ENCODE measurements around the gene QPCTL. TPM values are rescaled to one million over a fixed set of nuclear protein-coding genes. Genes with fewer than 3 reads are reported as not detected.

The QPCTL gene
- total RNA-seq, 2 donors from 2014 or later = 11.0 to 15.9 TPM

DNA sequence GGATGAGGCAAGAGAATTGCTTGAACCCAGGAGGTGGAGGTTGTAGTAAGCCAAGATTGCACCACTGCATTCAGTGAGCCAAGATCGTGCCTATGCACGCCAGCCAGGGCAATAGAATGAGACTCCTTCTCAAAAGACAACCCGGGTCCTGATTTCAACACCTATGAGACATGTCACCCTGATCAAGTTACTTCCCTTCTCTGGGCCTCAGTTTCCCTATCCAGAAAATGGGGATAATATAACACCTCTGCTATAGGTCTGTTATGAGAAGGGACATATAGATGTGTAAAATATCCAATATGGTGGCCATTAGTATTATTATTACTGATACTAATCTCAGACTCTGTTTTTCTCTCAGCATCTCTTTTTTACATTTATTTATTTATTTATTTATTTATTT lies 37.4 kb upstream of the QPCTL start:
- no peaks in the 10 kb centered on the region for H3K9me3 ChIP-seq (ENCODE audit: control insufficient read depth, low read length)
- DNase-seq = no peak
- no peak overlapping the region for H3K4me3 Mint-ChIP-seq
- no peaks in the 10 kb centered on the region for H3K36me3 ChIP-seq (ENCODE audit: control insufficient read depth, insufficient read depth, low read length)
- H3K4me1 ChIP-seq (ENCODE audit: control insufficient read depth, insufficient read depth, low read length) = no peaks in the 10 kb centered on the region
- H3K36me3 Mint-ChIP-seq (ENCODE audit: low read depth) = no peaks in the 10 kb centered on the region
- WGBS, 2 experiments (ENCODE audit: insufficient coverage in 1 of 2, insufficient read length in 1 of 2) = 69 to 83% methylated on average over 3 of the region's 3 CpGs
- no peaks in the 10 kb centered on the region for H3K27me3 ChIP-seq (ENCODE audit: control insufficient read depth, insufficient read depth, low read length, poor library complexity, severe bottlenecking)
- H3K4me1 Mint-ChIP-seq = peaks cover 15% of the 10 kb centered on the region
- TF ChIP-seq, protein P1, sequence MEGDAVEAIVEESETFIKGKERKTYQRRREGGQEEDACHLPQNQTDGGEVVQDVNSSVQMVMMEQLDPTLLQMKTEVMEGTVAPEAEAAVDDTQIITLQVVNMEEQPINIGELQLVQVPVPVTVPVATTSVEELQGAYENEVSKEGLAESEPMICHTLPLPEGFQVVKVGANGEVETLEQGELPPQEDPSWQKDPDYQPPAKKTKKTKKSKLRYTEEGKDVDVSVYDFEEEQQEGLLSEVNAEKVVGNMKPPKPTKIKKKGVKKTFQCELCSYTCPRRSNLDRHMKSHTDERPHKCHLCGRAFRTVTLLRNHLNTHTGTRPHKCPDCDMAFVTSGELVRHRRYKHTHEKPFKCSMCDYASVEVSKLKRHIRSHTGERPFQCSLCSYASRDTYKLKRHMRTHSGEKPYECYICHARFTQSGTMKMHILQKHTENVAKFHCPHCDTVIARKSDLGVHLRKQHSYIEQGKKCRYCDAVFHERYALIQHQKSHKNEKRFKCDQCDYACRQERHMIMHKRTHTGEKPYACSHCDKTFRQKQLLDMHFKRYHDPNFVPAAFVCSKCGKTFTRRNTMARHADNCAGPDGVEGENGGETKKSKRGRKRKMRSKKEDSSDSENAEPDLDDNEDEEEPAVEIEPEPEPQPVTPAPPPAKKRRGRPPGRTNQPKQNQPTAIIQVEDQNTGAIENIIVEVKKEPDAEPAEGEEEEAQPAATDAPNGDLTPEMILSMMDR (conservative IDR thresholded peaks at IDR 0.05) = no peak
- no peak overlapping the region for H3K9ac ChIP-seq (ENCODE audit: extremely low read depth, low read length, poor library complexity, severe bottlenecking)
- H3K9me3 Mint-ChIP-seq = no peaks in the 10 kb centered on the region
- H3K27ac Mint-ChIP-seq = no peak overlapping the region
- no peak overlapping the region for H3K27ac ChIP-seq (ENCODE audit: low read depth, low read length)
- H3K27me3 Mint-ChIP-seq (ENCODE audit: insufficient read depth) = peaks cover 6% of the 10 kb centered on the region
- H3K4me3 ChIP-seq (ENCODE audit: low read length) = no peak overlapping the region

DNA sequence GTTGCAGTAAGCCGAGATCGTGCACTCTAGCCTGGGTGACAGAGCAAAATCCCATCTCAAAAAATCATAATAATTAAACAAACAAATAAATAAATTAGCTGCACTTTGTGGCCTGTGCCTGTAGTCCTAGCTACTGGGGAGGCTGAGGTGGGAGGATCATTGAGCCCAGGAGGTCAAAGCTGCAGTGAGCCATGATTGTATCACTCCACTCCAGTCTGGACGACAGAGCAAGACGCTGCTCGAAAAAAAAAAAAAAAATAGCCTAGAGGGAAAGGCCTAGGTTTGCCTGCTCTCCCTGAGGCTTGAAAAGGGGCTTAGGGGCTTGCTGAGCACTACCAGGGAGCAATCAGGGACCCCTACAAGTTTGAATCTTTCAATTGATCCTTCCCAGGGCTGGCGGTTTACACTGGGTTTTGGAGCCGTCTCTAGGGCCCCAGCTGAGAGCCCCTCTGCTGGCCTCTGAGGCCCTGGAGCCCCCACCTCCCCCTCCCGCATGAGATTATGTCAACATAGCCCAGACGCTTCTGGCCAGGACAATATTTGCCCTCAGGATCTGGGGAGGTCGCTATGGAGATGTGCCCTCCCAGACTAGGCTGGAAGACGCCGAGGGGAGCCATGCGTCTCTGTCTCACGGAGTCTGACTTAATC lies 34.8 kb upstream of the QPCTL start:
- no peaks in the 10 kb centered on the region for H3K9me3 Mint-ChIP-seq
- H3K27ac ChIP-seq (ENCODE audit: low read depth, low read length) = peak overlapping the region; percentile 47
- WGBS, 2 experiments (ENCODE audit: insufficient coverage in 1 of 2, insufficient read length in 1 of 2) = 32 to 43% methylated on average over 6 to 14 of the region's 14 CpGs
- no peak overlapping the region for H3K4me3 Mint-ChIP-seq
- H3K4me1 ChIP-seq (ENCODE audit: control insufficient read depth, insufficient read depth, low read length) = no peaks in the 10 kb centered on the region
- no peaks in the 10 kb centered on the region for H3K27me3 ChIP-seq (ENCODE audit: control insufficient read depth, insufficient read depth, low read length, poor library complexity, severe bottlenecking)
- H3K9ac ChIP-seq (ENCODE audit: extremely low read depth, low read length, poor library complexity, severe bottlenecking) = peak overlapping the region; percentile 44
- H3K4me3 ChIP-seq (ENCODE audit: low read length) = no peak overlapping the region
- H3K36me3 ChIP-seq (ENCODE audit: control insufficient read depth, insufficient read depth, low read length) = no peaks in the 10 kb centered on the region
- H3K4me1 Mint-ChIP-seq = peaks cover 21% of the 10 kb centered on the region
- peak; percentile 68 for DNase-seq
- H3K27me3 Mint-ChIP-seq (ENCODE audit: insufficient read depth) = peaks cover 12% of the 10 kb centered on the region
- no peaks in the 10 kb centered on the region for H3K9me3 ChIP-seq (ENCODE audit: control insufficient read depth, low read length)
- H3K27ac Mint-ChIP-seq = peak overlapping the region; percentile 90
- no peaks in the 10 kb centered on the region for H3K36me3 Mint-ChIP-seq (ENCODE audit: low read depth)
- TF ChIP-seq, protein P1 (conservative IDR thresholded peaks at IDR 0.05) = no peak

DNA sequence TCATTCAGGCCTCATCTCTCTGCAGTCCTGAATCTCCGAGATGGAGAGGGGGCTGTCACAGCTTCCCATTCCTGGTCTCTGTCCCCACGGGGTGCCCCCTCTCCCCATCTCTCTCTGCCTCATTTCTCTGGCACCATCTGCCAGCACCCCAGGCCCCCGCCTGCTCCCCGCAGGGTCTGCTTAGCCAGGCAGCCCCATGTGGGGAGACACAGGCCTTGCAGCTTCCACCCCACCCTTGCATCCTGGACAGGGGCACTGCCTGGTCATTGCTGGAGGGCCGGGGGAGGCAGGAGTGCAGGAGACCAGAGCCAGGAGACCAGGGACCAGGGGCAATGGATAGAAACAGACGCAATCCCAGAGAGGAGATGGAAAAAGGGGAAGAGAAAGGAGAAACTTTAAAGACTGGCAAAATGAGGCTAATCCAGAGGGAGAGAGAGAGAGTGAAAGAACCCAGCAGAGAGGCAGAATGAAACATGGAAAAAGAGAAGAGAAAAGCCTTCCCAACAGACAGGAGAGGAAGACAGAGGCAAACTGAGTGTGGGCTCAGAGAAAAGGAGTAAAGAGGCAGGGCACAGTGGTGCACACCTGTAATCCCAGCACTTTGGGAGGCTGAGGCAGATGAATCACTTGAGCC lies 33.3 kb upstream of the QPCTL start:
- no peaks in the 10 kb centered on the region for H3K36me3 Mint-ChIP-seq (ENCODE audit: low read depth)
- H3K4me3 Mint-ChIP-seq = no peak overlapping the region
- WGBS, 2 experiments (ENCODE audit: insufficient coverage in 1 of 2, insufficient read length in 1 of 2) = 64 to 82% methylated on average over 2 to 6 of the region's 6 CpGs
- no peaks in the 10 kb centered on the region for H3K9me3 Mint-ChIP-seq
- H3K27ac Mint-ChIP-seq = peak overlapping the region; percentile 23
- H3K9ac ChIP-seq (ENCODE audit: extremely low read depth, low read length, poor library complexity, severe bottlenecking) = no peak overlapping the region
- H3K4me1 Mint-ChIP-seq = peaks cover 14% of the 10 kb centered on the region
- no peak overlapping the region for H3K4me3 ChIP-seq (ENCODE audit: low read length)
- no peaks in the 10 kb centered on the region for H3K4me1 ChIP-seq (ENCODE audit: control insufficient read depth, insufficient read depth, low read length)
- TF ChIP-seq, protein P1 (conservative IDR thresholded peaks at IDR 0.05) = peak; percentile 21
- peaks cover 12% of the 10 kb centered on the region for H3K27me3 Mint-ChIP-seq (ENCODE audit: insufficient read depth)
- no peaks in the 10 kb centered on the region for H3K27me3 ChIP-seq (ENCODE audit: control insufficient read depth, insufficient read depth, low read length, poor library complexity, severe bottlenecking)
- H3K9me3 ChIP-seq (ENCODE audit: control insufficient read depth, low read length) = no peaks in the 10 kb centered on the region
- H3K27ac ChIP-seq (ENCODE audit: low read depth, low read length) = no peak overlapping the region
- H3K36me3 ChIP-seq (ENCODE audit: control insufficient read depth, insufficient read depth, low read length) = no peaks in the 10 kb centered on the region
- DNase-seq = no peak

Data from endodermal cell (in vitro differentiated cells).